Astrocyte (in vitro differentiated cells and primary cell): ENCODE data around the gene CLEC4D. TPM values are rescaled to one million over a fixed set of nuclear protein-coding genes. Genes with fewer than 3 reads are reported as not detected.
A peak's percentile ranks its signal among the peaks of the same experiment; 100 is the strongest.

Experiments used
- DNase-seq: peaks from one replicate; pipeline ENCODE4 v3.0.0-alpha.2; 2010; ENCODE audit warnings: low read depth
- FAIRE-seq: peaks from 2 replicates; lab custom pipeline; 2011; peaks lifted over from hg19 to GRCh38; lab: Jason Lieb, UNC
- H2AFZ ChIP-seq: 2 replicates; pipeline ENCODE4 v1.6.0; 2012; ENCODE audit warnings: low read depth, low read length, inconsistent platforms
- H3K27ac ChIP-seq: 2 replicates; pipeline ENCODE4 v1.5.1; 2011; ENCODE audit warnings: low read depth, low read length, inconsistent platforms
- H3K27me3 ChIP-seq: 2 replicates; pipeline ENCODE4 v1.6.0; 2011; ENCODE audit warnings: low read length, inconsistent platforms; ENCODE audit not compliant: insufficient read depth
- H3K36me3 ChIP-seq: 2 replicates; pipeline ENCODE4 v1.5.1; 2011; ENCODE audit warnings: low read length, inconsistent platforms; ENCODE audit not compliant: insufficient read depth
- H3K4me1 ChIP-seq: 2 replicates; pipeline ENCODE4 v1.5.1; 2011; ENCODE audit warnings: low read length, inconsistent platforms; ENCODE audit not compliant: insufficient read depth
- H3K4me2 ChIP-seq: 2 replicates; pipeline ENCODE4 v1.6.0; 2012; ENCODE audit warnings: low read length, inconsistent platforms
- H3K4me3 ChIP-seq: 2 replicates; pipeline ENCODE4 v1.5.1; 2011; ENCODE audit warnings: low read depth, mild to moderate bottlenecking, low read length, inconsistent platforms; ENCODE audit not compliant: insufficient read depth
- H3K79me2 ChIP-seq: 2 replicates; pipeline ENCODE4 v1.6.0; 2012; ENCODE audit warnings: mild to moderate bottlenecking, low read length, inconsistent platforms; ENCODE audit not compliant: insufficient read depth
- H3K9ac ChIP-seq: 2 replicates; pipeline ENCODE4 v1.6.0; 2012; ENCODE audit warnings: mild to moderate bottlenecking, low read length, inconsistent platforms
- H3K9me3 ChIP-seq: 2 replicates; pipeline ENCODE4 v1.5.1; 2012; ENCODE audit warnings: low read depth, mild to moderate bottlenecking, low read length, inconsistent platforms; ENCODE audit not compliant: insufficient read depth
- H4K20me1 ChIP-seq: 2 replicates; pipeline ENCODE4 v1.6.0; 2012; ENCODE audit warnings: low read length, inconsistent platforms; ENCODE audit not compliant: insufficient read depth
- H3K27ac Mint-ChIP-seq: one replicate; pipeline ENCODE4 v1.8.0; 2021; ENCODE audit warnings: mild to moderate bottlenecking, mixed read lengths; ENCODE audit not compliant: unreplicated experiment
- H3K27me3 Mint-ChIP-seq: one replicate; pipeline ENCODE4 v1.8.0; 2021; ENCODE audit warnings: low read depth, mixed read lengths; ENCODE audit not compliant: unreplicated experiment
- H3K36me3 Mint-ChIP-seq: one replicate; pipeline ENCODE4 v1.8.0; 2021; ENCODE audit warnings: low read depth, mixed read lengths; ENCODE audit not compliant: unreplicated experiment
- H3K4me1 Mint-ChIP-seq: one replicate; pipeline ENCODE4 v1.8.0; 2021; ENCODE audit warnings: low read depth, mixed read lengths; ENCODE audit not compliant: unreplicated experiment
- H3K4me3 Mint-ChIP-seq: one replicate; pipeline ENCODE4 v1.8.0; 2021; ENCODE audit warnings: mild to moderate bottlenecking, moderate library complexity, mixed read lengths; ENCODE audit not compliant: unreplicated experiment
- H3K9me3 Mint-ChIP-seq: one replicate; pipeline ENCODE4 v1.8.0; 2021; ENCODE audit warnings: mild to moderate bottlenecking, mixed read lengths; ENCODE audit not compliant: unreplicated experiment
- CTCF ChIP-seq: IDR thresholded peaks from 2 replicates; pipeline ENCODE4 v1.5.1; 2011; ENCODE audit warnings: low read depth, mild to moderate bottlenecking, inconsistent platforms, low read length, moderate library complexity; ENCODE audit not compliant: insufficient read depth
- EZH2 ChIP-seq: IDR thresholded peaks from 2 replicates; pipeline ENCODE4 v1.6.1; 2012; ENCODE audit warnings: mild to moderate bottlenecking, low read length, inconsistent platforms; ENCODE audit not compliant: insufficient read depth
- total RNA-seq: library from RNA; stranded (reverse); gene quantifications from 2 replicates; pipeline ENCODE4 v1.2.1, GENCODE V29; 2021

The CLEC4D gene
- total RNA-seq, 1 donor from 2014 or later, result not detected

DNA sequence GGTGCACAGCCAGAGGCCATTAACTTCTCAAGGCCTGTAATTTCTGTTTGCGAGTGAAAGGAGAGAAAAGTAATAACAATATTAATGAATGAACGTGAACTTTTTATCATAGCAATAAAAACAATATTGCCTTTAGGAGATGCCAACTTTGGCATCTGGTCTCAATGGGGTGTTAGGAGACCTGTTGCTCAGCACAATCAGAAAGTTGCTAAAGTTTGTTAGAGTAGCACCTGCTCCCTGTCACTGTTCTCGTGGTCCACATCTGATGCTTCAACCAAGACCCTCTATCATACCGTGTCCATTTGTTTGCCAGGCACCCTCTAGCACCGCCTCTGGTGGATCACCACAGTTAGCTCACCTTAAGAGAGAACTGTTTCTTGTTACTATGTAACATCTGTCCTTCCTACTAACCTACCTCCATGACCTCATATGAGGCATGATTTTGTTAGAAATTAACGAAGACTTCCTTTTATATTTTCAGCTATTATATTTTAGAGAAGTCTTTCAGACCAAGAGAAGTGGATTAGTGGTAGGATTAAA lies 39.9 kb downstream of the CLEC4D start:
- TF ChIP-seq EZH2 (no peak), CTCF (no peak)
- FAIRE-seq, result no peak
- peaks cover 7% of the 10 kb centered on the region for H3K4me1 Mint-ChIP-seq

DNA sequence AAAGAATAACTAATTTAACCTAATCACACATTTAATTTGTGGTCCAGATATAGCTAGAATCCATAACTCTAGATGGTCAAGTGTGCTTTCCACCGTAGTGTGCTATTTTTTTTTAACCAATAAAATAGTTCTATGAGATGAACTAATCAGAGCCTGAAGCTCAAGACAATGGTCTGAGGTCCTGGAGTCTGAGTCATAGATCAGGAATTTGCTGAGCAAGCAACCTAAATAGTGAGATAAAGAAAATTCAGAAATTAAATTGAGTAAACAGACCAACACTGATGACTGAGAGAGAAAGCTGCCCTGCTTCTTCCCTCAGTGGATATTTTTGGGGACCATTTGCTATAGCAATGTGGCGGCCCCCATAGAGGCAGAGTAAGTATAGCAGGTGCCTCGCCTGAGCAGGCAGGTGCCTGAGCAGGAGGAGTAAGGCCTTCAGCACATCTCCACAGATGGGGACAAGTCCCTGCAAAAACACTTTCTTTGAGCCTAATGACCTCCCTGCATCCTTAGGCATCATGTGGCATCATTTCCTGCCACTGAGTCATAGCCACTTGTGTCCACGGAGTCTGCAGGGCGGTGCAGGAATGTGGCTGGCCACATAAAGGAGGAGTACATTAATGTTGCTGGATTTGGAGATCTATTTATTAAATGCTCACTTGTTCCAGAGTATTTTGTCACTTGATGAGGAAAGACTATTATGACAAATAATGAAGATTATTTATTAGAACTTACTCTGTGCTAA lies 41.3 kb downstream of the CLEC4D start:
- Histone ChIP-seq H3K9me3 (no peaks in the 10 kb centered on the region), H3K79me2 (no peaks in the 10 kb centered on the region), H3K4me2 (no peak overlapping the region), H3K9ac (no peak overlapping the region), H3K36me3 (no peaks in the 10 kb centered on the region), H4K20me1 (no peaks in the 10 kb centered on the region), H3K4me1 (no peaks in the 10 kb centered on the region), H2AFZ (no peak overlapping the region), H3K4me3 (no peak overlapping the region), H3K27ac (no peak overlapping the region), H3K27me3 (no peaks in the 10 kb centered on the region)
- TF ChIP-seq EZH2 (no peak), CTCF (no peak)
- no peak overlapping the region for H3K4me3 Mint-ChIP-seq
- no peak for FAIRE-seq
- peak; percentile 46 for DNase-seq
- H3K36me3 Mint-ChIP-seq, result no peaks in the 10 kb centered on the region
- no peaks in the 10 kb centered on the region for H3K27me3 Mint-ChIP-seq
- H3K27ac Mint-ChIP-seq, result peak overlapping the region; percentile 82
- H3K4me1 Mint-ChIP-seq, result peaks cover 12% of the 10 kb centered on the region
- no peaks in the 10 kb centered on the region for H3K9me3 Mint-ChIP-seq

More for the DNA sequence above, 39.9 kb downstream of the CLEC4D start:
- Mint-ChIP-seq H3K36me3 (no peaks in the 10 kb centered on the region), H3K9me3 (no peaks in the 10 kb centered on the region), H3K4me3 (no peak overlapping the region), H3K27ac (no peak overlapping the region), H3K27me3 (no peaks in the 10 kb centered on the region)
- Histone ChIP-seq H3K27me3 (no peaks in the 10 kb centered on the region), H3K4me2 (no peak overlapping the region), H3K9me3 (no peaks in the 10 kb centered on the region), H3K9ac (no peak overlapping the region), H3K4me3 (no peak overlapping the region), H2AFZ (no peak overlapping the region), H3K27ac (no peak overlapping the region), H3K4me1 (no peaks in the 10 kb centered on the region), H3K79me2 (no peaks in the 10 kb centered on the region), H4K20me1 (no peaks in the 10 kb centered on the region), H3K36me3 (no peaks in the 10 kb centered on the region)
- DNase-seq, result no peak

- Mint-ChIP-seq H3K4me1 (peaks cover 15% of the 10 kb centered on the region), H3K36me3 (no peaks in the 10 kb centered on the region), H3K4me3 (no peak overlapping the region), H3K27ac (no peak overlapping the region), H3K9me3 (no peaks in the 10 kb centered on the region), H3K27me3 (no peaks in the 10 kb centered on the region)
- DNase-seq, result no peak
- no peak overlapping the region for H3K4me2 ChIP-seq
- H3K27ac ChIP-seq, result no peak overlapping the region
- FAIRE-seq, result no peak
- no peak overlapping the region for H3K9ac ChIP-seq
- TF ChIP-seq EZH2, result no peak
- no peak for TF ChIP-seq CTCF
- H3K27me3 ChIP-seq, result no peaks in the 10 kb centered on the region
- no peak overlapping the region for H3K4me3 ChIP-seq
- H2AFZ ChIP-seq, result no peak overlapping the region
- H3K4me1 ChIP-seq, result no peaks in the 10 kb centered on the region
- H4K20me1 ChIP-seq, result no peaks in the 10 kb centered on the region
- no peaks in the 10 kb centered on the region for H3K36me3 ChIP-seq
- H3K79me2 ChIP-seq, result no peaks in the 10 kb centered on the region
- H3K9me3 ChIP-seq, result no peaks in the 10 kb centered on the region
Measured at GRCh38 chr12:8556531-8557097, 43.3 kb downstream of the CLEC4D start.
